ENCODE data around the gene PNPLA5.

DNA sequence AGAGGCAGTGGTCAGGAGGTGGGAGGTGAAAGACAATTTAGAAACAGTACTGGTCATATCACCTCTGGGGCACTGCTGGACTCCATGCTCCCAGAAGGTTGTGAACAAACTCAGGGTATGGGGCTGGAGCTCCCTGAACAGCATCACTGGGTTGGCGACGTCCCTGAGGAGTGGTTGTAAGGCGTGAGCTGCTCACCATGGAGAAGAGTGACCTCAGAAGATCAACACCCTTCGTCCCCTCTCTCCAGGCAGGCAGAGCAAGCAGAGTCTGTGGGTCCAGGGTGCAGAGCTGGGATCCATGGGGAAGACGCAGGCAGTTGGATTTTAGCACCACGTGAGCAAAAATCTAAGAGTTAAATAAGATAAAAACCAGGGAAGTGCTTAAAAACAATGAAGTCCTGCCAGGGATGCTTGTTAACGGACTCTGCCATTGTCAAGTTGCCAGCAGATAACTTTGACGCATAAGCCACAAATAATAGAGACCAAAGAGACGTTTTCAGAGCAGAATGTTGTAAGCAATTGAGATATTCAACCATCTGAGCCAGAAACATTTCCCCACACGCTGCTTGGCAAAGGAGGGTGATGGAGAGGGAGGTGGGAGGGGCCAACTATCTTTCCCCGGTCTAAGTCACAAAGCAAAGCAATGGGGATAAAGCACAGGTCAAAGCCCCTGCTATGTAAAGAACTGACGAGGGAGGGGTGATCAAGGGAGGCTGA is 13.6 kb downstream of the PNPLA5 start:
- TF ChIP-seq POLR2A (IDR thresholded peaks at IDR 0.05) (no peak), POLR2AphosphoS5 (IDR thresholded peaks at IDR 0.05) (no peak), EP300 (IDR thresholded peaks at IDR 0.05) (no peak)
- TF ChIP-seq, protein P1, sequence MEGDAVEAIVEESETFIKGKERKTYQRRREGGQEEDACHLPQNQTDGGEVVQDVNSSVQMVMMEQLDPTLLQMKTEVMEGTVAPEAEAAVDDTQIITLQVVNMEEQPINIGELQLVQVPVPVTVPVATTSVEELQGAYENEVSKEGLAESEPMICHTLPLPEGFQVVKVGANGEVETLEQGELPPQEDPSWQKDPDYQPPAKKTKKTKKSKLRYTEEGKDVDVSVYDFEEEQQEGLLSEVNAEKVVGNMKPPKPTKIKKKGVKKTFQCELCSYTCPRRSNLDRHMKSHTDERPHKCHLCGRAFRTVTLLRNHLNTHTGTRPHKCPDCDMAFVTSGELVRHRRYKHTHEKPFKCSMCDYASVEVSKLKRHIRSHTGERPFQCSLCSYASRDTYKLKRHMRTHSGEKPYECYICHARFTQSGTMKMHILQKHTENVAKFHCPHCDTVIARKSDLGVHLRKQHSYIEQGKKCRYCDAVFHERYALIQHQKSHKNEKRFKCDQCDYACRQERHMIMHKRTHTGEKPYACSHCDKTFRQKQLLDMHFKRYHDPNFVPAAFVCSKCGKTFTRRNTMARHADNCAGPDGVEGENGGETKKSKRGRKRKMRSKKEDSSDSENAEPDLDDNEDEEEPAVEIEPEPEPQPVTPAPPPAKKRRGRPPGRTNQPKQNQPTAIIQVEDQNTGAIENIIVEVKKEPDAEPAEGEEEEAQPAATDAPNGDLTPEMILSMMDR (IDR thresholded peaks at IDR 0.05): no peak

Measured in sigmoid colon (tissue), 4 donors.